SK-N-SH (cell line): Measurements from ENCODE around the gene PGBD2. TPM values are rescaled to one million over a fixed set of nuclear protein-coding genes. Genes with fewer than 3 reads are reported as not detected.

Experiments
- CTCF ChIA-PET: fragments of 300-600, 350-600 bp; formaldehyde crosslinking; extraction: SDS; loops from one replicate; lab custom pipeline; 2021; lab: Yijun Ruan, JAX
- POLR2A ChIA-PET: fragments of 350-600 bp; sonication (Branson Sonifier 250); formaldehyde crosslinking; extraction: SDS; loops from one replicate; lab custom pipeline; 2020; ENCODE audit warnings: antibody characterized with exemption, inconsistent platforms; lab: Yijun Ruan, JAX
- DNase-seq: peaks from one replicate; pipeline ENCODE4 v3.0.0; 2012
- H2AFZ ChIP-seq: fragments of 200-600 bp; sonication (generic); 2 replicates; pipeline ENCODE4 v1.8.1; 2016; ENCODE audit warnings: antibody characterized with exemption, mild to moderate bottlenecking, low read depth
- H3F3A ChIP-seq: fragments of 200-600 bp; sonication (generic); replicated peaks from 2 replicates; pipeline ENCODE3; 2016; ENCODE audit warnings: antibody characterized with exemption, mild to moderate bottlenecking; ENCODE audit not compliant: insufficient read depth
- H3K27ac ChIP-seq, 2 experiments: fragments of 200-500 bp in 1 of 2; fragments of 200-600 bp in 1 of 2; sonication (Bioruptor generic) in 1 of 2; sonication (generic), shearing (Covaris generic) in 1 of 2; 2 replicates each; pipeline versions ENCODE4 v1.5.1 to v1.6.1; 2014 to 2016; ENCODE audit warnings: low read depth in 2 of 2, inconsistent platforms in 1 of 2, low read length in 1 of 2, mild to moderate bottlenecking in 1 of 2, mixed read lengths in 1 of 2
- H3K27me3 ChIP-seq: fragments of 200-600 bp; sonication (generic), shearing (Covaris generic); 2 replicates; pipeline ENCODE4 v1.6.1; 2016; ENCODE audit warnings: mixed run types; ENCODE audit not compliant: insufficient read depth
- H3K36me3 ChIP-seq, 2 experiments: fragments of 200-500 bp in 1 of 2; fragments of 200-600 bp in 1 of 2; sonication (Bioruptor generic) in 1 of 2; sonication (generic) in 1 of 2; replicated peaks in 1 of 2; 2 replicates each; pipeline versions ENCODE3 to v1.5.1; 2014 to 2016; ENCODE audit warnings: low read length in 1 of 2, mild to moderate bottlenecking in 1 of 2; ENCODE audit not compliant: insufficient read depth in 2 of 2, control insufficient read depth in 1 of 2
- H3K4me1 ChIP-seq, 2 experiments: fragments of 200-500 bp in 1 of 2; fragments of 200-600 bp in 1 of 2; sonication (Bioruptor generic) in 1 of 2; sonication (generic), shearing (Covaris generic) in 1 of 2; 2 replicates each; pipeline versions ENCODE4 v1.5.1 to v1.6.1; 2014 to 2016; ENCODE audit warnings: low read depth in 1 of 2, low read length in 1 of 2, mixed run types in 1 of 2; ENCODE audit not compliant: insufficient read depth in 2 of 2, control insufficient read depth in 1 of 2
- H3K4me2 ChIP-seq: fragments of 200-600 bp; sonication (generic), shearing (Covaris generic); 2 replicates; pipeline ENCODE4 v1.6.1; 2017; ENCODE audit warnings: mixed run types
- H3K4me3 ChIP-seq, 2 experiments: fragments of 200-500 bp in 1 of 2; fragments of 200-600 bp in 1 of 2; sonication (Bioruptor generic) in 1 of 2; sonication (generic), shearing (Covaris generic) in 1 of 2; 2 replicates each; pipeline versions ENCODE4 v1.5.1 to v1.8.1; 2014 to 2016; ENCODE audit warnings: low read depth in 2 of 2, inconsistent platforms in 1 of 2, low read length in 1 of 2, mild to moderate bottlenecking in 1 of 2, mixed read lengths in 1 of 2, moderate library complexity in 1 of 2
- H3K79me2 ChIP-seq: fragments of 200-600 bp; sonication (generic); 2 replicates; pipeline ENCODE4 v1.8.1; 2017; ENCODE audit warnings: mild to moderate bottlenecking; ENCODE audit not compliant: insufficient read depth
- H3K9ac ChIP-seq: fragments of 200-600 bp; sonication (generic); 2 replicates; pipeline ENCODE4 v1.6.1; 2017; ENCODE audit warnings: mixed run types
- H3K9me2 ChIP-seq: fragments of 200-600 bp; sonication (generic); 2 replicates; pipeline ENCODE4 v1.6.1; 2017; ENCODE audit warnings: mixed run types
- H3K9me3 ChIP-seq: fragments of 200-600 bp; sonication (generic); 2 replicates; pipeline ENCODE4 v1.6.1; 2017; ENCODE audit warnings: mixed run types, mild to moderate bottlenecking, moderate library complexity
- H4K20me1 ChIP-seq: fragments of 200-600 bp; sonication (generic); 2 replicates; pipeline ENCODE4 v1.6.1; 2017; ENCODE audit warnings: mild to moderate bottlenecking, mixed run types; ENCODE audit not compliant: insufficient read depth
- CHD2 ChIP-seq: fragments of 150-350 bp; IDR thresholded peaks from 2 replicates; pipeline ENCODE4 v1.6.1; 2018; ENCODE audit warnings: low read length; ENCODE audit not compliant: partially characterized antibody
- CTCF ChIP-seq: fragments of 200-600 bp; sonication (generic); IDR thresholded peaks from 2 replicates; pipeline ENCODE4 v1.6.1; 2017; ENCODE audit warnings: antibody characterized with exemption, mild to moderate bottlenecking, moderate library complexity
- EP300 ChIP-seq, 2 experiments: IDR thresholded peaks; 2 replicates each; pipeline versions ENCODE4 v1.4.0 to v1.6.1; 2012; ENCODE audit warnings: borderline replicate concordance in 1 of 2, low read depth in 1 of 2, low read length in 1 of 2
- EZH2phosphoT487 ChIP-seq: fragments of 200-600 bp; sonication (generic); IDR thresholded peaks from 2 replicates; pipeline ENCODE4 v1.6.1; 2017; ENCODE audit warnings: low read depth, mixed run types, mild to moderate bottlenecking, antibody characterized with exemption, moderate library complexity, borderline replicate concordance
- FOSL2 ChIP-seq: IDR thresholded peaks from 2 replicates; pipeline ENCODE4 v1.4.0; 2012; ENCODE audit warnings: low read depth, mild to moderate bottlenecking, moderate library complexity, borderline replicate concordance
- FOXM1 ChIP-seq: IDR thresholded peaks from 2 replicates; pipeline ENCODE4 v1.4.0; 2012; ENCODE audit warnings: low read depth, mild to moderate bottlenecking
- JUND ChIP-seq: IDR thresholded peaks from 2 replicates; pipeline ENCODE4 v1.4.0; 2012
- NFIC ChIP-seq: IDR thresholded peaks from 2 replicates; pipeline ENCODE4 v1.4.0; 2012; ENCODE audit warnings: borderline replicate concordance
- POLR2AphosphoS5 ChIP-seq: IDR thresholded peaks from 2 replicates; pipeline ENCODE4 v1.6.1; 2012; ENCODE audit warnings: low read depth, low read length
- RAD21 ChIP-seq: IDR thresholded peaks from 2 replicates; pipeline ENCODE4 v1.6.1; 2012; ENCODE audit warnings: mild to moderate bottlenecking, low read length
- RFX5 ChIP-seq: IDR thresholded peaks from 2 replicates; pipeline ENCODE4 v1.6.1; 2012; ENCODE audit warnings: mild to moderate bottlenecking, improper control_type of control experiment, low read length
- RXRA ChIP-seq: IDR thresholded peaks from 2 replicates; pipeline ENCODE4 v1.4.0; 2012; ENCODE audit warnings: low read depth, mild to moderate bottlenecking, borderline replicate concordance
- SMC3 ChIP-seq: IDR thresholded peaks from 2 replicates; pipeline ENCODE4 v1.6.1; 2012; ENCODE audit warnings: low read depth, low read length, improper control_type of control experiment
- TAF1 ChIP-seq: IDR thresholded peaks from 2 replicates; pipeline ENCODE4 v1.6.1; 2012; ENCODE audit warnings: low read depth, mild to moderate bottlenecking, low read length, moderate library complexity, borderline replicate concordance
- TCF12 ChIP-seq: IDR thresholded peaks from 2 replicates; pipeline ENCODE4 v1.4.0; 2012
- USF2 ChIP-seq: fragments of 150-350 bp; IDR thresholded peaks from 2 replicates; pipeline ENCODE4 v1.6.1; 2017; ENCODE audit warnings: antibody characterized with exemption, low read length, low read depth, borderline replicate concordance
- YY1 ChIP-seq: IDR thresholded peaks from 2 replicates; pipeline ENCODE4 v1.4.0; 2012; ENCODE audit warnings: low read depth, mild to moderate bottlenecking
- WGBS: methylation state at CpG from one replicate; pipeline ENCODE4 v1.1.6; 2017; ENCODE audit warnings: low lambda C conversion rate; 5-methylcytosine and 5-hydroxymethylcytosine counted together
- polyA plus RNA-seq, 3 experiments: library from polyadenylated mRNA; depleted of rRNA; stranded (reverse); fragments of >200 nt; gene quantifications; 2 replicates each; pipeline ENCODE4 v1.2.3, GENCODE V29; 2012
- TF ChIP-seq, protein P1 (sequence below): IDR thresholded peaks from 2 replicates; pipeline ENCODE4 v1.6.1; 2012; ENCODE audit warnings: mild to moderate bottlenecking, low read depth, low read length, moderate library complexity

Gene PGBD2
- polyA plus RNA-seq, 1 of the 3 experiments (the other 2 are of a cell fraction), result 6.4 TPM

DNA sequence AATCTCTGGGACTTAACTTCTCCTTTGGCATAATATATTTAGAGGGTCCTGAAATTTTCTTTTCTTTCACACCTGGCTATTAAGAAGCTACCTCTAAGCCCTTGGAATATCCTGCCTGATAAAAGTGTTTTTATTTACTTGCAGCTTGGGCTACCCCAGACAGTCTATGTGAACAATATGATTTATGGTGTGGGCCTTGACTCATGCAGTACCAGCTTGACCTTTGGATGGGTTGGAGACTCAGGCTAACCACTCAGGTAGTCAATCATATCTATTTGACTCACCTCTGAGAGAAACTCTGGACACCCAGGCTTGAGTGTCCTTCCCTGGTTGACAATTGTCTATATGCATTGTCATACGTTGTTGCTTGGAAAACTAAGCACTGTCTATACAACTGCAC is 13.4 kb upstream of the PGBD2 start:
- ChIA-PET CTCF (interaction anchor here (0.8 kb wide), 1 partner anchor 28 kb away, joined by 3 read pairs; no protein-coding TSS in a partner anchor), POLR2A (no interaction called here)
- peaks cover 4% of the 10 kb centered on the region; the same call in 1 of the 2 replicates for H3K27me3 ChIP-seq
- H3F3A ChIP-seq, result no peaks in the 10 kb centered on the region
- H3K9me3 ChIP-seq, result no peaks in the 10 kb centered on the region
- H3K27ac ChIP-seq, result no peak overlapping the region
- no peaks in the 10 kb centered on the region for H3K79me2 ChIP-seq
- H3K4me2 ChIP-seq, result no peak overlapping the region
- WGBS, result 33% methylated on average over 1 of the region's 1 CpG
- no peaks in the 10 kb centered on the region for H3K9me2 ChIP-seq
- TF ChIP-seq, protein P1, sequence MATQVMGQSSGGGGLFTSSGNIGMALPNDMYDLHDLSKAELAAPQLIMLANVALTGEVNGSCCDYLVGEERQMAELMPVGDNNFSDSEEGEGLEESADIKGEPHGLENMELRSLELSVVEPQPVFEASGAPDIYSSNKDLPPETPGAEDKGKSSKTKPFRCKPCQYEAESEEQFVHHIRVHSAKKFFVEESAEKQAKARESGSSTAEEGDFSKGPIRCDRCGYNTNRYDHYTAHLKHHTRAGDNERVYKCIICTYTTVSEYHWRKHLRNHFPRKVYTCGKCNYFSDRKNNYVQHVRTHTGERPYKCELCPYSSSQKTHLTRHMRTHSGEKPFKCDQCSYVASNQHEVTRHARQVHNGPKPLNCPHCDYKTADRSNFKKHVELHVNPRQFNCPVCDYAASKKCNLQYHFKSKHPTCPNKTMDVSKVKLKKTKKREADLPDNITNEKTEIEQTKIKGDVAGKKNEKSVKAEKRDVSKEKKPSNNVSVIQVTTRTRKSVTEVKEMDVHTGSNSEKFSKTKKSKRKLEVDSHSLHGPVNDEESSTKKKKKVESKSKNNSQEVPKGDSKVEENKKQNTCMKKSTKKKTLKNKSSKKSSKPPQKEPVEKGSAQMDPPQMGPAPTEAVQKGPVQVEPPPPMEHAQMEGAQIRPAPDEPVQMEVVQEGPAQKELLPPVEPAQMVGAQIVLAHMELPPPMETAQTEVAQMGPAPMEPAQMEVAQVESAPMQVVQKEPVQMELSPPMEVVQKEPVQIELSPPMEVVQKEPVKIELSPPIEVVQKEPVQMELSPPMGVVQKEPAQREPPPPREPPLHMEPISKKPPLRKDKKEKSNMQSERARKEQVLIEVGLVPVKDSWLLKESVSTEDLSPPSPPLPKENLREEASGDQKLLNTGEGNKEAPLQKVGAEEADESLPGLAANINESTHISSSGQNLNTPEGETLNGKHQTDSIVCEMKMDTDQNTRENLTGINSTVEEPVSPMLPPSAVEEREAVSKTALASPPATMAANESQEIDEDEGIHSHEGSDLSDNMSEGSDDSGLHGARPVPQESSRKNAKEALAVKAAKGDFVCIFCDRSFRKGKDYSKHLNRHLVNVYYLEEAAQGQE, result no peak
- no peak for TF ChIP-seq FOSL2
- no peak overlapping the region for H3K9ac ChIP-seq
- no peaks in the 10 kb centered on the region for H4K20me1 ChIP-seq
- no peaks in the 10 kb centered on the region for H3K4me1 ChIP-seq
- H3K36me3 ChIP-seq, result no peaks in the 10 kb centered on the region
- H3K4me3 ChIP-seq, result no peak overlapping the region
- no peak for DNase-seq
- H2AFZ ChIP-seq, result no peak overlapping the region

DNA sequence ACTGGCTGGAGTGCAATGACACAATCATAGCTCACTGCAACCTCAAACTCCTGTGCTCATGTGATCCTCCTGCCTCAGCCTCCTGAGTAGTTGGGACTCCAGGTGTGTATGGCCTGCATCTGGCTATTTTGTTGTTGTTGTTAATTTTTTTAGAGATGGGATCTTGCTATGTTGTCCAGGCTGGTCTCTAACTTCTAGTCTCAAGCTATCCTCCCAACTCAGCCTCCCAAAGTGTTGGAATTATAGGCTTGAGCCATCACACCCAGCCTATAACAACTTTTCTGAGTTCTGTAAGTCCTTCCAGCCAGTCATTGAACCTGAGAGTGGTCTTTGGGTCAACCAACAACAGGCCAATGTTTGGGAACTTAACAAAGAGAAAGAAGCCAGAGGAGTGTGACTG is 11.2 kb upstream of the PGBD2 start:
- Histone ChIP-seq H3K36me3 (no peaks in the 10 kb centered on the region), H2AFZ (no peak overlapping the region), H3K9me2 (no peaks in the 10 kb centered on the region), H3F3A (no peaks in the 10 kb centered on the region), H3K27ac (no peak overlapping the region), H3K4me1 (no peaks in the 10 kb centered on the region), H3K79me2 (no peaks in the 10 kb centered on the region), H3K9me3 (no peaks in the 10 kb centered on the region), H3K4me2 (no peak overlapping the region), H3K9ac (no peak overlapping the region), H4K20me1 (no peaks in the 10 kb centered on the region), H3K4me3 (no peak overlapping the region), H3K27me3 (peaks cover 4% of the 10 kb centered on the region; the same call in 1 of the 2 replicates)
- POLR2A ChIA-PET, result no interaction called here
- no peak for DNase-seq
- CTCF ChIA-PET, result interaction anchor here (0.8 to 1.7 kb wide), 2 partner anchors 37 to 87 kb away, joined by 3 to 4 read pairs; no protein-coding TSS in a partner anchor
- no peak for TF ChIP-seq POLR2AphosphoS5
- no peak for TF ChIP-seq TAF1
- no peak for TF ChIP-seq USF2
- TF ChIP-seq CTCF, result no peak
- no peak for TF ChIP-seq FOXM1
- TF ChIP-seq, protein P1, result no peak
- no peak for TF ChIP-seq EZH2phosphoT487
- TF ChIP-seq JUND, result no peak
- TF ChIP-seq YY1, result no peak
- TF ChIP-seq EP300 (IDR thresholded peaks at IDR 0.05; ENCODE audit: borderline replicate concordance in 1 of 2, low read depth in 1 of 2, low read length in 1 of 2), result no peak
- no peak for TF ChIP-seq RXRA
- TF ChIP-seq RFX5, result no peak
- TF ChIP-seq NFIC, result no peak
- no peak for TF ChIP-seq SMC3
- no peak for TF ChIP-seq RAD21
- no peak for TF ChIP-seq CHD2
- no peak for TF ChIP-seq FOSL2
- TF ChIP-seq TCF12, result no peak
